H1 (cell line): ENCODE results near the gene MRE11. TPM values are rescaled to one million over a fixed set of nuclear protein-coding genes. Genes with fewer than 3 reads are reported as not detected.

Experiments
- CTCF ChIA-PET: fragments of 300-600 bp; sonication (Branson Sonifier 250); formaldehyde crosslinking; loops from one replicate; lab custom pipeline; 2021; ENCODE audit not compliant: partially characterized antibody; lab: Charles Lee
- POLR2A ChIA-PET: fragments of 300-600 bp; sonication (Branson Sonifier 250); formaldehyde crosslinking; loops from one replicate; lab custom pipeline; 2021; ENCODE audit warnings: inconsistent platforms; ENCODE audit not compliant: partially characterized antibody; lab: Charles Lee
- DNase-seq, 2 experiments: peaks; one replicate each; pipeline versions ENCODE4 v3.0.0 to v3.0.0-alpha.2; 2010 to 2022; ENCODE audit warnings: low spot score in 2 of 2, low read depth in 1 of 2, mixed read lengths in 1 of 2
- FAIRE-seq: peaks from 2 replicates; lab custom pipeline; 2011; peaks lifted over from hg19 to GRCh38; lab: Jason Lieb, UNC
- H2AFZ ChIP-seq: 2 replicates; pipeline ENCODE4 v1.8.1; 2012; ENCODE audit warnings: low read length, inconsistent platforms
- H2AK5ac ChIP-seq: 2 replicates; pipeline ENCODE4 v1.6.1; 2013; ENCODE audit warnings: low read depth, low read length
- H2BK120ac ChIP-seq: replicated peaks from 2 replicates; pipeline ENCODE3; 2013; ENCODE audit warnings: low read depth, low read length, inconsistent platforms
- H2BK12ac ChIP-seq: 2 replicates; pipeline ENCODE4 v1.6.1; 2013; ENCODE audit warnings: low read depth, low read length
- H2BK15ac ChIP-seq: 2 replicates; pipeline ENCODE4 v1.6.1; 2013; ENCODE audit warnings: low read length
- H2BK20ac ChIP-seq: 2 replicates; pipeline ENCODE4 v1.6.1; 2013; ENCODE audit warnings: low read length
- H2BK5ac ChIP-seq: 2 replicates; pipeline ENCODE4 v1.6.1; 2013; ENCODE audit warnings: low read depth, low read length
- H3K14ac ChIP-seq: 2 replicates; pipeline ENCODE4 v1.6.1; 2013; ENCODE audit warnings: inconsistent platforms; ENCODE audit not compliant: insufficient read length
- H3K18ac ChIP-seq: 2 replicates; pipeline ENCODE4 v1.6.1; 2013; ENCODE audit warnings: low read length; ENCODE audit errors: extremely low read depth
- H3K23ac ChIP-seq: 2 replicates; pipeline ENCODE4 v1.6.1; 2013; ENCODE audit warnings: inconsistent platforms; ENCODE audit not compliant: insufficient read length
- H3K23me2 ChIP-seq: 2 replicates; pipeline ENCODE4 v1.6.1; 2013; ENCODE audit warnings: low read depth, low read length
- H3K27ac ChIP-seq: 2 replicates; pipeline ENCODE4 v1.6.1; 2011; ENCODE audit warnings: low read depth, low read length, inconsistent platforms
- H3K27me3 ChIP-seq, 4 experiments: replicated peaks in 1 of 4; 1 replicate in 1 of 4; 2 replicates in 3 of 4; pipeline versions ENCODE4 v1.6.1 to v1.8.1; 2011 to 2013; ENCODE audit warnings: low read length in 3 of 4, mild to moderate bottlenecking in 3 of 4, inconsistent platforms in 2 of 4, mixed read lengths in 2 of 4, moderate library complexity in 1 of 4; ENCODE audit not compliant: control insufficient read depth in 3 of 4, insufficient read depth in 3 of 4; ENCODE audit errors: extremely low read depth in 1 of 4
- H3K36me3 ChIP-seq, 4 experiments: 2 replicates each; pipeline versions ENCODE4 v1.6.1 to v1.8.1; 2011 to 2013; ENCODE audit warnings: mild to moderate bottlenecking in 4 of 4, low read length in 3 of 4, moderate library complexity in 2 of 4, control low read depth in 1 of 4, inconsistent platforms in 1 of 4; ENCODE audit not compliant: insufficient read depth in 4 of 4, control insufficient read depth in 2 of 4
- H3K4ac ChIP-seq: replicated peaks from 2 replicates; pipeline ENCODE3; 2013; ENCODE audit warnings: low read length, low read depth, mixed read lengths, inconsistent platforms; ENCODE audit not compliant: insufficient read length
- H3K4me1 ChIP-seq, 4 experiments: replicated peaks in 1 of 4; 1 replicate in 1 of 4; 2 replicates in 3 of 4; pipeline versions ENCODE4 v1.6.1 to v1.8.1; 2011 to 2013; ENCODE audit warnings: low read length in 3 of 4, inconsistent platforms in 2 of 4, mixed read lengths in 1 of 4; ENCODE audit not compliant: insufficient read depth in 4 of 4, control insufficient read depth in 3 of 4
- H3K4me2 ChIP-seq, 2 experiments: 2 replicates each; pipeline versions ENCODE4 v1.6.1 to v1.8.1; 2011 to 2013; ENCODE audit warnings: low read depth in 2 of 2, low read length in 2 of 2, control low read depth in 1 of 2, inconsistent platforms in 1 of 2, mild to moderate bottlenecking in 1 of 2; ENCODE audit not compliant: insufficient read depth in 1 of 2
- H3K4me3 ChIP-seq, 4 experiments: fragments of 200-600, 300-600 bp in 1 of 4; sonication (generic), shearing (Covaris generic), sonication (Bioruptor Twin) in 1 of 4; 2 replicates each; pipeline versions ENCODE4 v1.5.1 to v1.8.1; 2011 to 2016; ENCODE audit warnings: low read length in 4 of 4, low read depth in 3 of 4, control low read depth in 2 of 4, inconsistent platforms in 2 of 4, mild to moderate bottlenecking in 2 of 4, mixed read lengths in 1 of 4, moderate library complexity in 1 of 4; ENCODE audit not compliant: insufficient read depth in 2 of 4; ENCODE audit errors: extremely low read depth in 1 of 4
- H3K56ac ChIP-seq: replicated peaks from 2 replicates; pipeline ENCODE3; 2013; ENCODE audit warnings: low read depth, mild to moderate bottlenecking, mixed read lengths, low read length, inconsistent platforms; ENCODE audit not compliant: insufficient read length
- H3K79me1 ChIP-seq: 2 replicates; pipeline ENCODE4 v1.6.1; 2013; ENCODE audit warnings: low read depth, low read length, control low read depth
- H3K79me2 ChIP-seq, 2 experiments: 2 replicates each; pipeline versions ENCODE4 v1.6.1 to v1.8.1; 2012 to 2013; ENCODE audit warnings: low read length in 2 of 2, mild to moderate bottlenecking in 2 of 2, inconsistent platforms in 1 of 2; ENCODE audit not compliant: insufficient read depth in 2 of 2, control insufficient read depth in 1 of 2
- H3K9ac ChIP-seq, 4 experiments: replicated peaks in 1 of 4; 1 replicate in 1 of 4; 2 replicates in 3 of 4; pipeline versions ENCODE4 v1.6.1 to v1.8.1; 2011 to 2013; ENCODE audit warnings: low read depth in 3 of 4, low read length in 3 of 4, control low read depth in 2 of 4, mild to moderate bottlenecking in 2 of 4, moderate library complexity in 2 of 4, inconsistent platforms in 1 of 4; ENCODE audit errors: extremely low read depth in 1 of 4
- H3K9me3 ChIP-seq, 2 experiments: 2 replicates each; pipeline versions ENCODE4 v1.6.1 to v1.8.1; 2012 to 2013; ENCODE audit warnings: mild to moderate bottlenecking in 2 of 2, moderate library complexity in 2 of 2, control low read depth in 1 of 2, inconsistent platforms in 1 of 2, low read depth in 1 of 2, low read length in 1 of 2, mixed read lengths in 1 of 2; ENCODE audit not compliant: insufficient read depth in 2 of 2
- H4K20me1 ChIP-seq, 2 experiments: replicated peaks in 1 of 2; 2 replicates each; pipeline versions ENCODE3 to v1.8.1; 2011 to 2013; ENCODE audit warnings: inconsistent platforms in 2 of 2, low read length in 2 of 2, mild to moderate bottlenecking in 1 of 2; ENCODE audit not compliant: insufficient read depth in 2 of 2, control insufficient read depth in 1 of 2
- H4K5ac ChIP-seq: 2 replicates; pipeline ENCODE4 v1.6.1; 2013; ENCODE audit warnings: low read length, low read depth, mixed read lengths, inconsistent platforms; ENCODE audit not compliant: insufficient read length
- H4K8ac ChIP-seq: 2 replicates; pipeline ENCODE4 v1.8.0; 2013; ENCODE audit warnings: mild to moderate bottlenecking, moderate library complexity, low read length, inconsistent platforms; ENCODE audit not compliant: insufficient read depth; ENCODE audit errors: extremely low read depth
- H4K91ac ChIP-seq: replicated peaks from 2 replicates; pipeline ENCODE3; 2013; ENCODE audit warnings: low read length, mixed read lengths, inconsistent platforms; ENCODE audit not compliant: insufficient read length
- ATF2 ChIP-seq: IDR thresholded peaks from 2 replicates; pipeline ENCODE4 v1.6.1; 2012; ENCODE audit warnings: low read length, inconsistent platforms
- ATF3 ChIP-seq: IDR thresholded peaks from 2 replicates; pipeline ENCODE4 v1.6.1; 2011; ENCODE audit warnings: low read depth, mild to moderate bottlenecking, low read length; ENCODE audit not compliant: insufficient read depth
- MAFK ChIP-seq: IDR thresholded peaks from 2 replicates; pipeline ENCODE4 v1.6.1; 2012; ENCODE audit warnings: low read depth, mild to moderate bottlenecking, improper control_type of control experiment, low read length
- SP2 ChIP-seq: IDR thresholded peaks from 2 replicates; pipeline ENCODE4 v1.6.1; 2012; ENCODE audit warnings: mild to moderate bottlenecking, low read length, inconsistent platforms
- WGBS, 2 experiments: shearing (Covaris generic) in 1 of 2; methylation state at CpG; one replicate each; pipeline versions ENCODE4 v1.1.6 to v1.1.7; 2013 to 2015; ENCODE audit warnings: low lambda C conversion rate in 2 of 2, mixed read lengths in 2 of 2, inconsistent platforms in 1 of 2, low coverage in 1 of 2, missing lambda C conversion rate in 1 of 2; ENCODE audit not compliant: insufficient replicate concordance in 2 of 2, insufficient coverage in 1 of 2, insufficient read length in 1 of 2; ENCODE audit errors: extremely low coverage in 1 of 2, missing lambda C conversion rate in 1 of 2; 5-methylcytosine and 5-hydroxymethylcytosine counted together
- polyA plus RNA-seq, 7 experiments: library from polyadenylated mRNA; depleted of rRNA in 3 of 7; stranded (reverse) in 5 of 7; unstranded in 2 of 7; fragments of >200 nt in 5 of 7; fragments of 200-250 nt in 2 of 7; gene quantifications; 1 replicate in 5 of 7; 2 replicates in 1 of 7; 4 replicates in 1 of 7; pipeline versions ENCODE4 v1.2.1 to v1.2.3, GENCODE V29; 2011 to 2013; ENCODE audit warnings: missing spikeins in 2 of 7, mixed read lengths in 2 of 7
- total RNA-seq: library from RNA; stranded (reverse); fragmentation: NEBNext Ultra II Directional; extraction: Animal tissue kit (Norgen Biotek cat#: 25700); gene quantifications from 2 replicates; pipeline ENCODE4 v1.2.1, GENCODE V29; 2021

The MRE11 gene
- total and polyA plus RNA-seq, 2 of the 8 experiments (the other 6 are each of a cell fraction or from before 2014, with no cell fraction given): 7.2 to 43.4 TPM

GRCh38 chr11:94486068-94486467, 7.6 kb downstream of the MRE11 start:
- Histone ChIP-seq H3K4ac (no peak overlapping the region), H2BK120ac (no peak overlapping the region), H3K9me3 (no peaks in the 10 kb centered on the region), H3K14ac (no peak overlapping the region), H3K23me2 (no peaks in the 10 kb centered on the region), H4K20me1 (no peaks in the 10 kb centered on the region), H3K4me3 (no peak overlapping the region), H3K18ac (no peak overlapping the region), H3K79me2 (0 out of 4 replicates have a peak, but pooled peaks cover 0 to 2% of the 10 kb centered on the region in 2 experiments)
- DNase-seq (no peak), FAIRE-seq (no peak)
- TF ChIP-seq SP2: no peak
- TF ChIP-seq MAFK: peak; percentile 36; the same call in 1 of the 2 replicates
- TF ChIP-seq ATF2: no peak
- no peak for TF ChIP-seq ATF3
- TF ChIP-seq, all 59 proteins: peak for 1
- H4K8ac ChIP-seq: no peak overlapping the region
- H3K23ac ChIP-seq: no peak overlapping the region
- H4K5ac ChIP-seq: no peak overlapping the region
- 82% methylated on average over 1 of the region's 1 CpG; no CpG with 5 or more reads in 1 of the 2 experiments for whole genome bisulfite sequencing, 2 experiments
- no peak overlapping the region for H2BK15ac ChIP-seq
- H3K36me3 ChIP-seq: peaks cover 8 to 66% (median 35%) of the 10 kb centered on the region in 4 experiments; a peak in 7 of 8 replicates
- POLR2A ChIA-PET: interaction anchor here (0.7 kb wide), 1 partner anchor 80 kb away, joined by 3 read pairs; no protein-coding TSS in a partner anchor
- CTCF ChIA-PET: interaction anchor here (1.5 kb wide), 1 partner anchor 19 kb away, joined by 4 read pairs; no protein-coding TSS in a partner anchor
- H4K91ac ChIP-seq: no peak overlapping the region
- no peak overlapping the region for H2BK20ac ChIP-seq
- no peak overlapping the region for H3K56ac ChIP-seq
- peaks cover 0 to 1% (median 0%) of the 10 kb centered on the region in 4 experiments; a peak in 1 of 7 replicates for H3K27me3 ChIP-seq
- no peaks in the 10 kb centered on the region for H3K4me1 ChIP-seq
- no peak overlapping the region for H3K27ac ChIP-seq
- H3K79me1 ChIP-seq: no peaks in the 10 kb centered on the region; the same call in 1 of the 2 replicates
- no peak overlapping the region for H2AFZ ChIP-seq
- no peak overlapping the region for H3K9ac ChIP-seq
- no peak overlapping the region for H2BK5ac ChIP-seq
- H3K4me2 ChIP-seq: no peak overlapping the region
- H2AK5ac ChIP-seq: no peak overlapping the region
- H2BK12ac ChIP-seq: no peak overlapping the region
